ENCODE results near the gene COL27A1.

Gene COL27A1

DNA sequence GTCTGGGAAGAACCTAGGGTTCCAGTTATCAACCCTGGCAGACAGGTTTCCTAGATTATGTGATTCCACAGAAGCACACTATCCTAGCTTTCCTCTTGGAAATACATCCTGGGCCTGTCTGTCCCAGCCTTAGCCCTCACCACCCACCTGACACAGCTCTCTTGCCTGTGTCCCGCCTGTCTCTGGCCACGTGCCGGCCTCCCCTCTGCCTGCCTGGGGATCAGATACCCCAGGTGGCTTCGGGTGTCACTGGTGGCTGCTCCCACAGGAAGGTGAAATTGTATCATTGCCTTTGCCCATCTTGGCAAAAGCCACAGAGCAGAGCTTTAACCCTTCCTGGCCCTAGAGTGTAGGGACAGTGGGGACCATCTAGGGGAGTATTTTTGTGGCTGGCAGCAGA lies 6.2 kb downstream of the COL27A1 start:
- Histone ChIP-seq H3K4me2 (peak overlapping the region in 10 of 11 experiments; percentile 17 to 97 (median 83); a peak in 19 of 22 replicates), H3K36me3 (peaks cover 0 to 57% (median 25%) of the 10 kb centered on the region in 11 experiments; a peak in 19 of 22 replicates), H3K9me3 (replicated peaks in 1 of 11) (peaks cover 0 to 5% (median 0%) of the 10 kb centered on the region in 11 experiments; a peak in 1 of 22 replicates), H3K27me3 (no peaks in the 10 kb centered on the region), H3K4me3 (no peak overlapping the region), H3K4me1 (peaks cover 26 to 95% (median 87%) of the 10 kb centered on the region in 10 experiments), H4K20me1 (peaks cover 4 to 100% (median 98%) of the 10 kb centered on the region in 11 experiments; a peak in 21 of 22 replicates), H3K27ac (peak overlapping the region in 2 of 11 experiments; percentile 28 to 33; a peak in 2 of 22 replicates), H3K9ac (peak overlapping the region in 4 of 11 experiments; percentile 16 to 42 (median 26); a peak in 4 of 22 replicates)
- TF ChIP-seq Cebpa-rat (IDR thresholded peaks at IDR 0.05), result no peak

DNA sequence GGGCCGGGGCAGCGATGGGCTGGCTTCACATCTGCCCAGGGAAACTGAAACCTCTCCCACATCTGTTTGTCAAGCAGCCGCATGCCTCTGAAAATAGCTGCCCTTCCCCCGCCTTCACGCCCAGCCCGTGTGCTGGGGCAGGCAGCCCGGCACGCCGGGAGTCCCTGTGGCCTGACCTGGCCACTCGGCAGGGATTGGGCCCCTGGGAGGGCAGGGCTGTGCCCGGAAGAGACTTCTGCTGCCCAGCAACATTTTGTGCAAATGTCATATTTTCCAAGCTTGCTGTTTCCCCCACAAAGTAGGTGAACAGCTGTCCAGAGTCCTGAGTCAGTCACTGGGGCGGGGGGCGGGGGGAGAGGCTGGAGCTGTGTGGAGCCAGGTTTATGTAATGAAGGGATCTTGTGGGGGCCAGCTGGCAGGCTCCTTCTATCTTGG lies 8.2 kb downstream of the COL27A1 start:
- Histone ChIP-seq H3K4me1 (peaks cover 28 to 95% (median 87%) of the 10 kb centered on the region in 10 experiments), H3K4me3 (peak overlapping the region in 2 of 10 experiments; percentile 3 to 27; a peak in 1 of 20 replicates), H3K36me3 (peaks cover 12 to 65% (median 37%) of the 10 kb centered on the region in 11 experiments; a peak in 21 of 22 replicates), H3K27ac (peak overlapping the region in 6 of 11 experiments; percentile 9 to 48 (median 38); a peak in 9 of 22 replicates), H3K4me2 (peak overlapping the region; percentile 68 to 97 (median 83)), H3K9ac (peak overlapping the region in 10 of 11 experiments; percentile 4 to 65 (median 36); a peak in 16 of 22 replicates), H3K27me3 (no peaks in the 10 kb centered on the region), H4K20me1 (peaks cover 0 to 100% (median 98%) of the 10 kb centered on the region in 11 experiments; a peak in 20 of 22 replicates), H3K9me3 (replicated peaks in 1 of 11) (peaks cover 0 to 5% (median 0%) of the 10 kb centered on the region in 11 experiments; a peak in 1 of 22 replicates)
- TF ChIP-seq Cebpa-rat (IDR thresholded peaks at IDR 0.05), result no peak

DNA sequence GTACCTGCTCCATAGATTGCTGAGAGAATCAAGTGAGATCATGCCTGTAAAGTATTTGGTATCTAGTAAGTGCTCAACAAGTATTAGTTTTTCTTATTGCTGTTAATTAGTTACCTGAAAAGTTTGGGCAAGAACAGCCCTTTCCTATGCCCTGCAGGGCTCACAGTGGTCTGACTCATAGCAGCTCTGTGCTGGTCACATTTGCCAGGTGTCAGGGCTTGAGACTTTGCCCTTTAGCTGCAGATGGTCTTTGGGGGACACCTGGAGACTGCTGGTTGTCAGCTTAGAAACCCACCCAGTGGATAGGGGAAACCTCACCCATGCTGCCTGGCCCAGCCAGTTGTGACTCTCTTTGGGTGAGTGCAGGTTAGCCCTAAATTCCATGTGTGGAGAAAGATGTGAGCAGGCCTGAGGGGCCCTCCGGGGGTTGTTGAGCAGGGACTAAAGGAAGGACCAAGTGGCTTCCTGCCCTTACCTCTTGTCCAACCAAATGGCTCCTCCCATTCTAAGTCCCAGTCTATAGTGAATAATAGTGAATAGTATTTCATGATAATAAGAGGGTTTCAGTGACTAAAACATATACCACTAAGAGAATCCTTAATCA lies 9.0 kb downstream of the COL27A1 start:
- peaks cover 0 to 100% (median 97%) of the 10 kb centered on the region in 11 experiments; a peak in 20 of 22 replicates for H4K20me1 ChIP-seq
- H3K27ac ChIP-seq, result peak overlapping the region in 2 of 11 experiments; percentile 5 to 40; a peak in 1 of 22 replicates
- peaks cover 0 to 5% (median 0%) of the 10 kb centered on the region in 11 experiments; a peak in 1 of 22 replicates for H3K9me3 ChIP-seq (replicated peaks in 1 of 11)
- peaks cover 20 to 65% (median 44%) of the 10 kb centered on the region in 11 experiments; a peak in 21 of 22 replicates for H3K36me3 ChIP-seq
- peak overlapping the region in 8 of 11 experiments; percentile 74 to 97 (median 86); a peak in 14 of 22 replicates for H3K4me2 ChIP-seq
- no peak for TF ChIP-seq Cebpa-rat (IDR thresholded peaks at IDR 0.05)
- no peaks in the 10 kb centered on the region for H3K27me3 ChIP-seq
- peak overlapping the region in 1 of 11 experiments; percentile 65; a peak in 2 of 22 replicates for H3K9ac ChIP-seq
- no peak overlapping the region for H3K4me3 ChIP-seq
- H3K4me1 ChIP-seq, result peaks cover 28 to 95% (median 85%) of the 10 kb centered on the region in 10 experiments

DNA sequence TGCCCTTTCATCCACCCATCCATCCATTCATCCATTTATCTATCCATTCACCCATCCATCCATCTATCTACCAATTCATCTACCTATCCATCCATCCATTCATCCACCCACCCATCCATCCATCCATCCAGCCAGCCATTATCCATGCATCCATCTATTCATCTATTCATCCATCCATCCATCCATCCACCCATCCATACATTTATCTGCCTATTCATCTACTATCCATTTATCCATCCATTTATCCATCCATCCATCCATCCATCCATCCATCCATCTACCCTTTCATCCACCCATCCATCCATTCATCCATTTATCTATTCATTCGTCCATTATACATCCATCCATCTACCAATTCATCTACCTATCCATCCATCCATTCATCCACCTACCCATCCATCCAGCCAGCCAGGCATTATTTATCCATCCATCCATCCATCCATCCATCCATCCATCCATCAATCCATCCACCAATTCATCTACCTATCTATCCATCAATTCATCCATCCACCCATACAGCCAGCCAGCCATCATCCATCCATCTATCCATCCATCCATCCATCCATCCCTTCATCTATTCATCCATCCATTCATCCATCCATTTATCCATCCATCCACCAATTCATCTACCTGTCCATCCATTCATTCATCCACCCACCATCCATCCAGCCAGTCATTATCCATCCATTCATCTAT lies 10.2 kb downstream of the COL27A1 start:
- Histone ChIP-seq H3K27me3 (no peaks in the 10 kb centered on the region), H3K4me3 (no peak overlapping the region), H3K4me2 (peak overlapping the region in 9 of 11 experiments; percentile 65 to 85 (median 79); a peak in 18 of 22 replicates), H3K9ac (no peak overlapping the region), H4K20me1 (peaks cover 0 to 100% (median 97%) of the 10 kb centered on the region in 11 experiments; a peak in 20 of 22 replicates), H3K27ac (no peak overlapping the region), H3K36me3 (peaks cover 32 to 71% (median 56%) of the 10 kb centered on the region in 11 experiments; a peak in 21 of 22 replicates), H3K4me1 (peaks cover 28 to 86% (median 75%) of the 10 kb centered on the region in 10 experiments), H3K9me3 (replicated peaks in 1 of 11) (peaks cover 0 to 5% (median 0%) of the 10 kb centered on the region in 11 experiments; a peak in 1 of 22 replicates)
- TF ChIP-seq Cebpa-rat (IDR thresholded peaks at IDR 0.05), result no peak

DNA sequence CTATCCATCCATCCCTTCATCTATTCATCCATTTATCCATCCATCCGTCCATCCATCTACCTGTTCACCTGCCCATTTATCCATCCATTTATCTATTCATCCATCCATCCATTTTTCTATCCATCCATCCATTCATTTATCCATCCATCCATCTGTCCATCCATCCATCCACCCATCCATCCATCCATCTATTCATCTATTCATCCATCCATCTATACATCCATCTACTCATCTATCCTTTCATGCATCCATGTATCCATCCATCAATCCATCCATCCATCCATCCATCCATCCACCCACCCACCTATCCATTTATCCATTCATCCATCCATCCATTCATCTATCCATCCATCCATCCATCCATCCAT lies 10.8 kb downstream of the COL27A1 start:
- peak overlapping the region; percentile 29 to 85 (median 75); a peak in 21 of 22 replicates for H3K4me2 ChIP-seq
- no peaks in the 10 kb centered on the region for H3K27me3 ChIP-seq
- H4K20me1 ChIP-seq, result peaks cover 0 to 100% (median 97%) of the 10 kb centered on the region in 11 experiments; a peak in 20 of 22 replicates
- H3K36me3 ChIP-seq, result peaks cover 35 to 72% (median 61%) of the 10 kb centered on the region in 11 experiments; a peak in 21 of 22 replicates
- no peak overlapping the region for H3K27ac ChIP-seq
- H3K9ac ChIP-seq, result peak overlapping the region in 1 of 11 experiments; percentile 8; a peak in 1 of 22 replicates
- H3K9me3 ChIP-seq (replicated peaks in 1 of 11), result peaks cover 0 to 5% (median 0%) of the 10 kb centered on the region in 11 experiments; a peak in 1 of 22 replicates
- peaks cover 28 to 80% (median 69%) of the 10 kb centered on the region in 10 experiments for H3K4me1 ChIP-seq
- no peak for TF ChIP-seq Cebpa-rat (IDR thresholded peaks at IDR 0.05)
- no peak overlapping the region for H3K4me3 ChIP-seq

DNA sequence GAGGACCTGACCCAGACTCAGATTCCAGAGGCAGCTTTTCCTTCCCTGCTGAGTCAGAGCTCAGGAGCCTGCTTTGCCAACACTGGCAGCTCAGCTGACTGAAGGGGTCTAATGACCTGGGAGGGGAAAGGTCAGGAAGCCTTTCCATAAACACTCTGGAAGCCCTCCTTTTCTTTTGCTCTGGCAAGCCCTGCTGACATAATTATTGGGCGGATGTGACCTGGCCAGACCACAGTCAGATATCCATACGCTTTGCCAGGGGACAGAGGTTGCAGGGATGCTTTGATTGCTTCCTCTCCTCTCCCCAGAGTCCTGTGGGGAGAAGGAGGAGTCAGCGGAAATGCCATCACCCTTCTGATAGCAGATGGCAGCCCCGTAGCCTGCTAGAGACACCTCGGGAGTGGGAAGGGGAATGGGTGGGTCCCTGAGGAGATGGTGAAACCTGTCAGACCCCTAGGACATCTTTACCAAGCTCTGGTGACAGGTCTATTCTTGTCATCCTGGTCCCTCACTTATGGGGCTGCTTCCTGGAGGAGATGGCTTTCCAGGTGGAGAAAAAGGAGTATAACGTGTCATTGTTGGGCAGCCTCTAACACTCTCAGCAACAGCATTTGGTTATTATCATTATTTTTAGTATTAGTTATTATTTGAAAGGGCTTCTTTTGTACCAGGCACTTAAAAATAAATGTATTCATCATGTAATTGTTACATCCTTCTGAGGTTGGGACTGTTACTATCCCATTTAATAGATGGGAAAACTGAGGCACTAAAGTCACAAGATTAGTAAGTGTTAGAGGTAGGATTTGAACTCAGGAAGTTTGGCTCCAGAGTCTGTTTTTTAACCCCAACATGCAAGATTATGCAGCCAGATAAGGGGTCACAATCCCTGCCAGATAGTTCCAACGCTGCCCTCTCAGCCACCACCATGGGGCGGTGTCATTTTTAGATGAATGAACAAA lies 11.6 kb downstream of the COL27A1 start:
- Histone ChIP-seq H4K20me1 (peaks cover 0 to 100% (median 95%) of the 10 kb centered on the region in 11 experiments; a peak in 20 of 22 replicates), H3K27me3 (no peaks in the 10 kb centered on the region), H3K4me2 (peak overlapping the region; percentile 29 to 85 (median 75); a peak in 21 of 22 replicates), H3K9ac (peak overlapping the region in 5 of 11 experiments; percentile 4 to 33 (median 8); a peak in 4 of 22 replicates), H3K27ac (peak overlapping the region in 3 of 11 experiments; percentile 19 to 37 (median 29); a peak in 5 of 22 replicates), H3K4me3 (no peak overlapping the region), H3K4me1 (peaks cover 28 to 79% (median 67%) of the 10 kb centered on the region in 10 experiments), H3K36me3 (peaks cover 35 to 80% (median 68%) of the 10 kb centered on the region in 11 experiments; a peak in 21 of 22 replicates), H3K9me3 (replicated peaks in 1 of 11) (peaks cover 0 to 5% (median 0%) of the 10 kb centered on the region in 11 experiments; a peak in 1 of 22 replicates)
- peak in 1 of 11 experiments; percentile 23; a peak in 1 of 22 replicates for TF ChIP-seq Cebpa-rat (IDR thresholded peaks at IDR 0.05)

DNA sequence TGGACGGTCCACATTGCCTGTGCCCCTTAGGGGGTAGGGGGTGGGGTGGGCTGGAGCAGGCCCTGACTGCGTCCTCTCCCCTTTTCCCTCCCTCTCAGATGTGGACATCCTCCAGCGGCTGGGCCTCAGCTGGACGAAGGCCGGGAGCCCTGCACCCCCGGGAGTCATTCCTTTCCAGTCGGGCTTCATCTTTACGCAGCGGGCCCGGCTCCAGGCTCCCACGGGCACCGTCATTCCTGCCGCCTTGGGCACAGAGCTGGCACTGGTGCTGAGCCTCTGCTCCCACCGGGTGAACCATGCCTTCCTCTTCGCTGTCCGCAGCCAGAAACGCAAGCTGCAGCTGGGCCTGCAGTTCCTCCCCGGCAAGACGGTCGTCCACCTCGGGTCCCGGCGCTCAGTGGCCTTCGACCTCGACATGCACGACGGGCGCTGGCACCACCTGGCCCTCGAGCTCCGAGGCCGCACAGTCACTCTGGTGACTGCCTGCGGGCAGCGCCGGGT lies 12.3 kb downstream of the COL27A1 start:
- peak overlapping the region in 3 of 11 experiments; percentile 19 to 37 (median 29); a peak in 4 of 22 replicates for H3K27ac ChIP-seq
- H3K4me3 ChIP-seq, result no peak overlapping the region
- H3K4me1 ChIP-seq, result peaks cover 23 to 78% (median 67%) of the 10 kb centered on the region in 10 experiments
- H3K9ac ChIP-seq, result no peak overlapping the region
- H3K36me3 ChIP-seq, result peaks cover 35 to 80% (median 70%) of the 10 kb centered on the region in 11 experiments; a peak in 21 of 22 replicates
- H3K27me3 ChIP-seq, result no peaks in the 10 kb centered on the region
- peaks cover 0 to 100% (median 93%) of the 10 kb centered on the region in 11 experiments; a peak in 20 of 22 replicates for H4K20me1 ChIP-seq
- H3K4me2 ChIP-seq, result peak overlapping the region in 7 of 11 experiments; percentile 2 to 85 (median 71); a peak in 9 of 22 replicates
- no peak for TF ChIP-seq Cebpa-rat (IDR thresholded peaks at IDR 0.05)
- peaks cover 0 to 5% (median 0%) of the 10 kb centered on the region in 11 experiments; a peak in 1 of 22 replicates for H3K9me3 ChIP-seq (replicated peaks in 1 of 11)

All from BLaER1 treated with 17β-estradiol and CSF1 and Interleukin-3, amounts not matched to agents 10 nM and 100 nM (cell line).